Liver (tissue), 3 donors: ENCODE data around the gene SPSB2.

Source experiments
- EGR1 ChIP-seq, 2 donors: IDR thresholded peaks; 2 replicates each; pipeline ENCODE4 v1.6.1; 2016 to 2018; ENCODE audit warnings: antibody characterized with exemption in 2 of 2, low read depth in 2 of 2
- FOXA1 ChIP-seq: IDR thresholded peaks from 2 replicates; pipeline ENCODE4 v1.6.1; 2016; ENCODE audit warnings: antibody characterized with exemption
- GABPA ChIP-seq, 2 donors: IDR thresholded peaks in 1 of 2; conservative IDR thresholded peaks in 1 of 2; 2 replicates each; pipeline ENCODE4 v1.6.1; 2016; ENCODE audit warnings: antibody characterized with exemption in 2 of 2, mild to moderate bottlenecking in 1 of 2, moderate library complexity in 1 of 2
- MAX ChIP-seq: IDR thresholded peaks from 2 replicates; pipeline ENCODE4 v1.6.1; 2016; ENCODE audit warnings: antibody characterized with exemption
- NR2F2 ChIP-seq: IDR thresholded peaks from 2 replicates; pipeline ENCODE4 v1.6.1; 2016; ENCODE audit warnings: antibody characterized with exemption
- RAD21 ChIP-seq, 2 donors: IDR thresholded peaks; 2 replicates each; pipeline ENCODE4 v1.6.1; 2016; ENCODE audit warnings: antibody characterized with exemption in 2 of 2, mild to moderate bottlenecking in 2 of 2
- SP1 ChIP-seq: IDR thresholded peaks from 2 replicates; pipeline ENCODE4 v1.6.1; 2018; ENCODE audit warnings: antibody characterized with exemption, mild to moderate bottlenecking
- TAF1 ChIP-seq: conservative IDR thresholded peaks from 2 replicates; pipeline ENCODE4 v1.6.1; 2016; ENCODE audit warnings: antibody characterized with exemption, mild to moderate bottlenecking
- YY1 ChIP-seq: IDR thresholded peaks from 2 replicates; pipeline ENCODE4 v1.6.1; 2016; ENCODE audit warnings: antibody characterized with exemption, mild to moderate bottlenecking
- ZBTB33 ChIP-seq: IDR thresholded peaks from 2 replicates; pipeline ENCODE4 v1.6.1; 2016; ENCODE audit warnings: antibody characterized with exemption
- TF ChIP-seq, protein P1 (sequence below): fragments of 150-350 bp; IDR thresholded peaks from 2 replicates; pipeline ENCODE4 v1.5.1; 2017; ENCODE audit warnings: improper control_type of control experiment, low read depth, low read length; ENCODE audit not compliant: missing input control
- TF ChIP-seq, protein P2 (sequence below): IDR thresholded peaks from 2 replicates; pipeline ENCODE4 v1.6.1; 2016; ENCODE audit warnings: antibody characterized with exemption, mild to moderate bottlenecking
- donor health status: healthy.
- donor health status: healthy.

DNA sequence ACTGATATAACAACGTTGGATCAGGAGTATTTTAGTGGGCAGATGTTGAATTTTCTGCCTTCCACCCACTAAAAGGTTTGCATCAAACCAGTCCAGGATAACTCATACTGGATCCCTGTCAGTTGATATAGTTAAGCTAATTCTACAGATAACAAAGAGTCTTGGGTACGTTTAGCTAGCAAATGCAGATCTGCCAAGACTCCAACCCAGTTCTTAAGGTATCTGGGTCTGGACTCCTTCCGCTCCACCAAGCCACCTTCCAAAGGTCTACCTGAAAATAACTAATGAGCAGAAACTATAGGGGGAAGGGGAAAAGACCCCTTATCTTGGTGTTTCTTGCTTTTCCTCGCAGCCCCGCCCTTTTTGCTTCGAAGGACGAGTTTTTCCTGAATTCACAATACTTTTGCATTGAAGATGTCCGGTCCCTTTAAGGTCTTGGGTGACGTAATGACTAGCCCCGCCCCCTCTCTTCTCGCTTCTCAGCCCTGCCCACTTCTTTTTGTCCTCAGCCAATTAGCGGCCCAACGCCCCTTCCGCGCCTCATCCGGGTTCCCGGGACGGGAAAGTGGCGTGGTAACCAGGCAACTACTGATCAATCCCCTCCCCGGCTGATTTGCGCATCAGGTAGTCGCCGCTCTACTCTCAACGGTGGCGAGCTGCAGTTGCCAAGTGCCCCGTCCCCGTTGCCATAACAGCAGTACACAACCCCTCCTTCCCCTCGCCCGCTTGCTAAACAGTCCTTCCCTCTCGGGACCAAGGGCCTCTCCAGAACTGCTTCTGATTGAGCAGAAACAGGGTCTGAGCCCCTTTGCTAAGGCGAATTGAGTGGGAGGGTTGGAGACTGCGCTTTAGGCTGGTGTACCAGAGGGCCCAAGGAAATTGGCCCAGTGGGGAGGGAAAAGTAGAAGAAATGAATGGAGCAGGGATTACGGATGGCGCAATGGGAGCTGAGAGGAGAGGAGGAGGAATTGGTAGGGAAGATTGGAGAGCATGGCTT lies 31.5 kb upstream of the SPSB2 start, which contains the start of gene LRRC23:
- TF ChIP-seq, protein P1, sequence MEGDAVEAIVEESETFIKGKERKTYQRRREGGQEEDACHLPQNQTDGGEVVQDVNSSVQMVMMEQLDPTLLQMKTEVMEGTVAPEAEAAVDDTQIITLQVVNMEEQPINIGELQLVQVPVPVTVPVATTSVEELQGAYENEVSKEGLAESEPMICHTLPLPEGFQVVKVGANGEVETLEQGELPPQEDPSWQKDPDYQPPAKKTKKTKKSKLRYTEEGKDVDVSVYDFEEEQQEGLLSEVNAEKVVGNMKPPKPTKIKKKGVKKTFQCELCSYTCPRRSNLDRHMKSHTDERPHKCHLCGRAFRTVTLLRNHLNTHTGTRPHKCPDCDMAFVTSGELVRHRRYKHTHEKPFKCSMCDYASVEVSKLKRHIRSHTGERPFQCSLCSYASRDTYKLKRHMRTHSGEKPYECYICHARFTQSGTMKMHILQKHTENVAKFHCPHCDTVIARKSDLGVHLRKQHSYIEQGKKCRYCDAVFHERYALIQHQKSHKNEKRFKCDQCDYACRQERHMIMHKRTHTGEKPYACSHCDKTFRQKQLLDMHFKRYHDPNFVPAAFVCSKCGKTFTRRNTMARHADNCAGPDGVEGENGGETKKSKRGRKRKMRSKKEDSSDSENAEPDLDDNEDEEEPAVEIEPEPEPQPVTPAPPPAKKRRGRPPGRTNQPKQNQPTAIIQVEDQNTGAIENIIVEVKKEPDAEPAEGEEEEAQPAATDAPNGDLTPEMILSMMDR: no peak
- peak; percentile 48 for TF ChIP-seq YY1
- peak in 1 of 2 donors; percentile 3 for TF ChIP-seq RAD21 (IDR thresholded peaks at IDR 0.05)
- no peak for TF ChIP-seq TAF1
- TF ChIP-seq SP1: peak; percentile 69
- TF ChIP-seq GABPA (IDR thresholded peaks at IDR 0.05 in 1 of 2, conservative IDR thresholded peaks at IDR 0.05 in 1 of 2): peak in 1 of 2 donors; percentile 75
- TF ChIP-seq, protein P2, sequence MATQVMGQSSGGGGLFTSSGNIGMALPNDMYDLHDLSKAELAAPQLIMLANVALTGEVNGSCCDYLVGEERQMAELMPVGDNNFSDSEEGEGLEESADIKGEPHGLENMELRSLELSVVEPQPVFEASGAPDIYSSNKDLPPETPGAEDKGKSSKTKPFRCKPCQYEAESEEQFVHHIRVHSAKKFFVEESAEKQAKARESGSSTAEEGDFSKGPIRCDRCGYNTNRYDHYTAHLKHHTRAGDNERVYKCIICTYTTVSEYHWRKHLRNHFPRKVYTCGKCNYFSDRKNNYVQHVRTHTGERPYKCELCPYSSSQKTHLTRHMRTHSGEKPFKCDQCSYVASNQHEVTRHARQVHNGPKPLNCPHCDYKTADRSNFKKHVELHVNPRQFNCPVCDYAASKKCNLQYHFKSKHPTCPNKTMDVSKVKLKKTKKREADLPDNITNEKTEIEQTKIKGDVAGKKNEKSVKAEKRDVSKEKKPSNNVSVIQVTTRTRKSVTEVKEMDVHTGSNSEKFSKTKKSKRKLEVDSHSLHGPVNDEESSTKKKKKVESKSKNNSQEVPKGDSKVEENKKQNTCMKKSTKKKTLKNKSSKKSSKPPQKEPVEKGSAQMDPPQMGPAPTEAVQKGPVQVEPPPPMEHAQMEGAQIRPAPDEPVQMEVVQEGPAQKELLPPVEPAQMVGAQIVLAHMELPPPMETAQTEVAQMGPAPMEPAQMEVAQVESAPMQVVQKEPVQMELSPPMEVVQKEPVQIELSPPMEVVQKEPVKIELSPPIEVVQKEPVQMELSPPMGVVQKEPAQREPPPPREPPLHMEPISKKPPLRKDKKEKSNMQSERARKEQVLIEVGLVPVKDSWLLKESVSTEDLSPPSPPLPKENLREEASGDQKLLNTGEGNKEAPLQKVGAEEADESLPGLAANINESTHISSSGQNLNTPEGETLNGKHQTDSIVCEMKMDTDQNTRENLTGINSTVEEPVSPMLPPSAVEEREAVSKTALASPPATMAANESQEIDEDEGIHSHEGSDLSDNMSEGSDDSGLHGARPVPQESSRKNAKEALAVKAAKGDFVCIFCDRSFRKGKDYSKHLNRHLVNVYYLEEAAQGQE: no peak
- TF ChIP-seq ZBTB33: no peak
- TF ChIP-seq EGR1 (IDR thresholded peaks at IDR 0.05; ENCODE audit: low read depth in 2 of 2): peak; percentile 60 to 67
- no peak for TF ChIP-seq FOXA1
- TF ChIP-seq MAX: peak; percentile 74
- TF ChIP-seq NR2F2: no peak
